Subcutaneous abdominal adipose tissue (tissue), 5 donors: Measurements from ENCODE around the gene AK8.

Experiments used
- H3K27ac ChIP-seq: one replicate; pipeline ENCODE4 v1.7.0; 2013; ENCODE audit warnings: low read depth, mild to moderate bottlenecking, inconsistent platforms, low read length, moderate library complexity
- H3K27me3 ChIP-seq, 5 donors: one replicate each; pipeline ENCODE4 v1.7.0; 2013; ENCODE audit warnings: low read length in 5 of 5, inconsistent platforms in 1 of 5; ENCODE audit not compliant: control insufficient read depth in 5 of 5, insufficient read depth in 4 of 5
- H3K36me3 ChIP-seq, 5 donors: one replicate each; pipeline ENCODE4 v1.7.0; 2013; ENCODE audit warnings: low read length in 5 of 5; ENCODE audit not compliant: control insufficient read depth in 5 of 5, insufficient read depth in 5 of 5
- H3K4me1 ChIP-seq, 5 donors: one replicate each; pipeline ENCODE4 v1.7.0; 2013; ENCODE audit warnings: low read length in 5 of 5, mild to moderate bottlenecking in 3 of 5, moderate library complexity in 1 of 5; ENCODE audit not compliant: control insufficient read depth in 5 of 5, insufficient read depth in 5 of 5
- H3K4me3 ChIP-seq, 5 donors: one replicate each; pipeline ENCODE4 v1.7.0; 2013; ENCODE audit warnings: low read length in 5 of 5, low read depth in 1 of 5
- H3K9ac ChIP-seq, 5 donors: one replicate each; pipeline ENCODE4 v1.7.0; 2013; ENCODE audit warnings: low read length in 5 of 5, mild to moderate bottlenecking in 4 of 5, moderate library complexity in 3 of 5
- H3K9me3 ChIP-seq, 5 donors: one replicate each; pipeline ENCODE4 v1.7.0; 2013; ENCODE audit warnings: low read length in 5 of 5; ENCODE audit not compliant: control insufficient read depth in 5 of 5
- donor health status: healthy.
- donor health status: healthy.
- donor health status: healthy.
- donor health status: healthy.
- donor health status: healthy.

AK8 gene

DNA sequence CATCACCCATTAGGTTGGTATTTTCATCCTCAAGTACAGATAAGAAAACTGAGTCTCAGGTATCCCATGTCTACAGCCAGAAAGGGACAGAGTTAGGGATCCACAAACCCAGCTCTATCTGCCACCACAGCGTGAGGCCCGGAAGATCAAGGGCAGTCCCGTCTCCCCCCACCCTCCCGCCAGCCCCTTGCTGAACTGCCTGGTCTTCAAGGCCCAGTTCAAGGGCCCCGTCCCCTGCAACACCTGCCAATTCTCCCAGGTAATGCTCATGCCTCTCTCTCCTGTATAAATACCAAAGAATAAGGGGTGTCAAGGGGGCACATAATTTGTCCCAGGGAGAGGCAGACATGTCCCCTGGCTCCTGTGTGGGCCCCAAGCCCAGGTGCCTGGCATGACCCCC, 50.7 kb downstream of the AK8 start:
- Histone ChIP-seq H3K9me3 (no peaks in the 10 kb centered on the region), H3K36me3 (no peaks in the 10 kb centered on the region), H3K4me1 (no peaks in the 10 kb centered on the region), H3K9ac (no peak overlapping the region), H3K4me3 (no peak overlapping the region), H3K27ac (no peak overlapping the region), H3K27me3 (peaks cover 0 to 9% (median 3%) of the 10 kb centered on the region in 5 donors)

DNA sequence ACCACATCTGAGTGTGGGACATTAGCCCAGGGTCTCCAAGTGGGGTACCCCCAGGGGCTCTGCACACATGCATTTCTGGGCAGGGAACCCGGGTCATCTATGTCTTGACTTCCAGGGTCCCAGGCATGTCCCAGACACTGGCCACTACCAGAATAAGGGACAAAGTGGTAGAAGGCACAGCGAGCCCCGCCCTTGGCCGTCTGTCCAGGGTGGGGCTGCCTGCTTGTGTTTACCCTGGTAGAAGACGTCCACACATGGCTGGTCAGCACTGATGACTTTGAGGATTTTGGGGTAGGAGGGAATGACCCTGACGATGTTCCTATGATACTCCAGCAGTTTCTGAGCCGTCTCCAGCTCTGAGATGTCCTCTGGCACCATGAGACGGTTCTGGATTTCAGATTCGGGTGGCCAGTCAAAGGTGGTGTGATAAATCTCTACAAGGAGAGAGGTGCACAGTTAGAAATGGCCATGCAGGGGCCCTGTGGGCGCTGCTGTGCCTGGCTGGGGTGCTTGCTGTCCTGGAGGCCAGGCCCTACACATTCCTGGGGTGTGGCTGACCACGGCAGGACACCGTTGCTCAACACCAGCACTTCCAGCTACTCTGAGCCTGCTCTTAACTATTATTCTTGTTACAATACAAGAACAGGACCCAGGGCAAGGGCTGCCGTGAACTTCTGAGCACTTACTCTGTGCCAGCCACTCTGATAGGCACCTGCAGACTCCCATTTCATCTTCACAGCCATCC, 51.3 kb downstream of the AK8 start:
- H3K4me3 ChIP-seq = no peak overlapping the region
- no peak overlapping the region for H3K27ac ChIP-seq
- H3K9me3 ChIP-seq = no peaks in the 10 kb centered on the region
- peaks cover 0 to 9% (median 3%) of the 10 kb centered on the region in 5 donors for H3K27me3 ChIP-seq
- no peaks in the 10 kb centered on the region for H3K36me3 ChIP-seq
- no peak overlapping the region for H3K9ac ChIP-seq
- no peaks in the 10 kb centered on the region for H3K4me1 ChIP-seq

DNA sequence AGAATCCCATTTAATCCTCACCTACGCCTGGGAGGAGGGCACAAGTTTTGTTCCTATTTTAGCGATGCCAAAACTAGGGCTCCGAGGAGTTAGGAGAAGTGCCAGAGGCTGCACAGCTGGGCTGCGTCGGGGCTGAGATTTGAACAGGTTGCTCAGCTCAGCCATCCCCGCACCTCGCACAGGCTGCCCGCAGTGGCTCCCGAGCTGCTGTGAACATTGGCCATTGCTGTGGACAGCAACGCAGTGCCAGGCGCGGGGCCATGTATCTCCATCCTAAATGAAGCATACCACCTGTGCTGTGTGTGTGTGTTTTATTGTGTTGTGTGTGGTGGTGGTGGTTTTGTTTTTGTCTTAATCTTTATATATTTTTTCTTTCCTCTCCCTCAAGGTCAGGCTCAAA, 52.0 kb downstream of the AK8 start:
- H3K4me1 ChIP-seq = no peaks in the 10 kb centered on the region
- no peak overlapping the region for H3K9ac ChIP-seq
- no peak overlapping the region for H3K4me3 ChIP-seq
- no peaks in the 10 kb centered on the region for H3K36me3 ChIP-seq
- no peak overlapping the region for H3K27ac ChIP-seq
- peaks cover 0 to 9% (median 0%) of the 10 kb centered on the region in 5 donors for H3K27me3 ChIP-seq
- H3K9me3 ChIP-seq = no peaks in the 10 kb centered on the region

DNA sequence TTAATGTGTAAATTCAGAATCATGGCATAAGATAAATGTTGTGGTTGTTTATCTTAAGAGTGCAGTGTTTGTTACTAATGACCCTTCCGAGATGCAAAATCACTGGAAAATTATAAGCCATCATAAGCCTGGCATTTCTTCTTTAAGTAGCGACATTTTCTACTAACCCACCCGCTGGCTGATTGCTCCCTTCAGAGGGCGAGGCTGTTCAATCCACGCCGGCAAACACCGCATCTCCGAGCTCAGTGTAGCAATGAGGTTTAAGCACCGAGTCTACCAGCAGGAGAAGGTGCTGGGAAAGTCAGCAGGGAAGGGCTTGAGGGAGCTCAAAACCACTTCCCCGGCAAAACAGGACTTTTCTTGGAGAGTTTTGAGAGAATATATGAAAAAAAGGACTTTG, 52.7 kb downstream of the AK8 start:
- H3K4me3 ChIP-seq = no peak overlapping the region
- H3K9me3 ChIP-seq = no peaks in the 10 kb centered on the region
- H3K9ac ChIP-seq = no peak overlapping the region
- H3K27ac ChIP-seq = no peak overlapping the region
- no peaks in the 10 kb centered on the region for H3K4me1 ChIP-seq
- H3K36me3 ChIP-seq = no peaks in the 10 kb centered on the region
- peaks cover 0 to 9% (median 0%) of the 10 kb centered on the region in 5 donors for H3K27me3 ChIP-seq

DNA sequence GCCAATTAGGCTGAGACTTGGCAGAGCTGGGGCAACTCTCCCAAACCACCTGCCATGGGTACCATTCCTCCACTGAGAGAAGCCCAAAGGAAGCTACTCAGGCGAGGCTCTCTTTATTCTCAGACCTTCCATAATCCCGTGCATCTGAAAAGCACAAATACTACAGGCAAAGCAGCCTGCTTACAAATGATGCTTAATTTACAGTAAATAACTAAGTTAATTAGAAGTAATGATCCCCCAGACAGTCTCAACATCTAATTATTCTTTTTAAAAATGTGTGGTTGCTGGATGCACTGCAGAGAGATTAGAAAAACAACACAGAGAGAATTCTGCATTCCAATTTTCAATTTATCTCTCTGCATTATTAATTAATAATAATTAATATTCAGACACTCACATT, 53.1 kb downstream of the AK8 start:
- Histone ChIP-seq H3K27me3 (peaks cover 0 to 9% (median 0%) of the 10 kb centered on the region in 5 donors), H3K9me3 (no peaks in the 10 kb centered on the region), H3K4me3 (no peak overlapping the region), H3K9ac (no peak overlapping the region), H3K36me3 (no peaks in the 10 kb centered on the region), H3K4me1 (no peaks in the 10 kb centered on the region), H3K27ac (no peak overlapping the region)

DNA sequence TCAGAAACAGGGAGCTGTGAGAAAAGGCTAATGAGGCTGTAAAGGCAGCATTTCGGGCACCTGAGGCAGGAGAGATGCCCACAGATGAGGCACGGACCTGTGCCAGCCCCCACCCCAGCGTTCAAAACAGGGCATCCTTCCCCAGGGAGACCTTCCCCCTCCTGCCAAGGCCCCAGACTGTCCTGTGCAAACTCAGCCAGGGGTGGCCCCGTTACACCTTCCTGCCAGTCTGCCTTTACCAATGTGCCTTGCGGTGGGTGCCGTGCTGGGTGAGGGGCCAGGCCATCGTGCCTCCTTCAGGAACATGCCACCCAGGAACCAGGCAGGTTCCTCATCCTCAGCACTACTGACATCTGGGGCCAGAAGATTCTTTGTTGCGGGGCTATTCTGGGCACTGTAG, 53.9 kb downstream of the AK8 start:
- Histone ChIP-seq H3K4me3 (no peak overlapping the region), H3K9me3 (no peaks in the 10 kb centered on the region), H3K4me1 (no peaks in the 10 kb centered on the region), H3K27ac (no peak overlapping the region), H3K36me3 (no peaks in the 10 kb centered on the region), H3K9ac (no peak overlapping the region), H3K27me3 (peaks cover 0 to 9% (median 0%) of the 10 kb centered on the region in 5 donors)

DNA sequence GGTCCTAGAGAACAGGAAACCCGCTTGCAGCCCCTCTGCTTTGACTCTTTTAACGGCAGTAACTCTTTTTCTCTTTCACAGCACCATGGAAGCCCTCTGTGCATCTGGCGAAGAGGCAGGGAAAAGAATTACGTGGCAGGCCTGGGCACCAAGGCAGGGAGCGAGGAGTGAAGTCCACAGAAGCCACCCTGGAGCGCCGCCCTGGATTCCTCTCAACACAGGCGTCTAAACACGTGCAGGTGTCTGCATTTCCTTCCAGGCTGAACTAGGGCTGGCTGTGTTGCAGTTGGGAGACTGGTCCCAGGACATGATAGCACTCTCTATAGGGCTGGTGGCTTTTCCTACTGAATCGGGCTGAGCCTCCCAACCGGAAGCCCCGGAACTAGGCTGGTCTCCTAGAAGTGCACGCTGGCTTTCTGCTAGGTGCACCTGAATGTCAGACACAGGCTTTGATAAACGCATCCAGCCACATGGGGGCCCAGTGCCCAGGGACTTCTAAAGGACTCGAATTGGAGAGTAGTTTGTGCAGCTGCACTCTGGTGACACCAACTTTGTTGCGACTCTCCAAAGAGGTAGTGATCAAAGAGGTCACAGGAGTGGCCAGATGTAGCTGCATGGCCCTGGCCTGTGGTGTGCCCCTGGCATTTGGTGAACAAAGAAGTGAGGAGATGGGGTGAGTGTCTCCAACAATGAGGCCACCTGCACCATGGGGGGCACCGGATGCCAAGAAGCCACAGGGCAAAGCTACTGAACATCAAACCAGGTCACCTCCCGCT, 54.5 kb downstream of the AK8 start:
- H3K9me3 ChIP-seq = no peaks in the 10 kb centered on the region
- H3K9ac ChIP-seq = no peak overlapping the region
- H3K4me3 ChIP-seq = no peak overlapping the region
- peaks cover 0 to 9% (median 0%) of the 10 kb centered on the region in 5 donors for H3K27me3 ChIP-seq
- no peaks in the 10 kb centered on the region for H3K36me3 ChIP-seq
- no peaks in the 10 kb centered on the region for H3K4me1 ChIP-seq
- H3K27ac ChIP-seq = no peak overlapping the region

DNA sequence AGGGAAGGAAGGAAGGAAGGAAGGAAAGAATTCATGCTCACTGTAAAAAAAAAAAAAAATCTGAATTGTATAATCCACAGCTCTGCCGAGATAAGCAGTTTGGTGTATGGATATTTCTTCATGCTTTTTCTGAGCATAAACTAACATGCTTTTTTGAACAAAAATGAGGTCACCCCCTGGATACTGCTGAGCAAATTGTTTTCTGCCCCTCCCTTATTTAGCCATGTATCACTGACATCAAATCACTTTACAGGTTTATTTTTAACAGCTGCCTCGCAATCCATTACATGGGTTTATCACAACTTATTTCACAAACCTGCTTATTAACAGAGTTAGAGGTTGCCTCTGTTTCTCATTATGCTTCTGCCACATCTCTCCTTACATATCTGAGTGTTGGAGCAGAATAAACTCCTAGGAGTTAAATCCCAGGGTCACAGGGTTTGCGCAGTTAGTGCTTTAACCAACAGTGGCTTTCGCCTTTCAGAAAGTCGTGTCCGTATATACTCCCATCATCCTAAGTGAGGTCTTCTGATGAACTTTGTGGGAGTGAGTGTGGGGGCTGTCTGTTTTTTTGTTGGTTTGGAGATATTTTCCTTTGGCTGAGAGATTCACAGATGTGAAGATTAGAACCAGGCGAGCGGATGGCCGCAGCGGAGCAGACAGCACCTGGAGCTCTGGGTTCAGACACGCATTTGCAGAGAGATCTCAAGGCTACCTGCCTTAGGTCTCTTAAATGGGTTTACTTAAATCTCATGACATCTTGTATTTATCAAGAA, 57.7 kb downstream of the AK8 start:
- Histone ChIP-seq H3K9ac (no peak overlapping the region), H3K4me3 (no peak overlapping the region), H3K4me1 (no peaks in the 10 kb centered on the region), H3K36me3 (no peaks in the 10 kb centered on the region), H3K27me3 (peaks cover 0 to 6% (median 0%) of the 10 kb centered on the region in 5 donors), H3K27ac (no peak overlapping the region), H3K9me3 (peaks cover 0 to 2% (median 0%) of the 10 kb centered on the region in 5 donors)

DNA sequence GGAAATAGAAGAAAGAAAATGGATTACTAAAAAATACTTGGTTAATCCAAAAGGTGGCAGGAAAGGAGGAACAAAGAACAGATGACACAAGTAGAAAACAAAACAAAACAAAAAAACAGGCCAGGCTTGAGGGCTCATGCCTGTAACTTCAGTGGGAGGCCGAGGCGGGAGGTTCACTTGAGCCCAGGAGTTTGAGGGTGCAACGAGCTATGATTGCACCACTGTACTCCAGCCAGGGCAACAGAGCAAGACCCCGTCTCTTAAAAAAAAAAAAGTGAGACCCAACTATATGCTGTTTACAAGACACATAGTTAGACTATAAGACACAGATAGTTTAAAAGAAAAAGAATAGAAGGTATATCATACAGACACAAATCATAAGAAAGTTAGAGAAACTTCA, 59.5 kb downstream of the AK8 start:
- H3K27me3 ChIP-seq = no peaks in the 10 kb centered on the region
- no peaks in the 10 kb centered on the region for H3K4me1 ChIP-seq
- peaks cover 0 to 2% (median 0%) of the 10 kb centered on the region in 5 donors for H3K9me3 ChIP-seq
- H3K36me3 ChIP-seq = no peaks in the 10 kb centered on the region
- H3K27ac ChIP-seq = no peak overlapping the region
- no peak overlapping the region for H3K4me3 ChIP-seq
- H3K9ac ChIP-seq = no peak overlapping the region

DNA sequence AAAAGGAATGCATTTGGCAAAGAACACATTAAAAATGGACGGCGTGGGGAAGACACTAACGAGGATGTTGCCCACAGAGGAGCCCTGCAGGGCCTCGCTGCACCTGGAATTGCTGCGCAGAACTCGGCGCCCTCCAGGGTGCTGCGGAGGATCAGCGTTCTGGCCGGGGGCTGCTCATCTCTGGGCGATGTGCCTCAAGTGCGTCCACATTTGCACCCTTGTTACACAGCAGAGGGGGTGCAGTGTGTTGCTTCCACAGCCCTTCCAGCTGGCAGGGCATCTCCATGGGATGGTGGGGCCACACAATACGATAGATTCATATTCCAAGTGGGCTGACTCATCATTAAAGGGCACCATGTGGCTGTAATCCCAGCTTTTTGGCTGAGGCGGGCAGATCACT, 63.1 kb downstream of the AK8 start:
- Histone ChIP-seq H3K4me3 (no peak overlapping the region), H3K27me3 (peaks cover 0 to 3% (median 0%) of the 10 kb centered on the region in 5 donors), H3K9me3 (peaks cover 0 to 2% (median 0%) of the 10 kb centered on the region in 5 donors), H3K4me1 (no peaks in the 10 kb centered on the region), H3K9ac (no peak overlapping the region), H3K36me3 (no peaks in the 10 kb centered on the region), H3K27ac (no peak overlapping the region)
